ENCODE measurements around the gene EDRF1.

DNA sequence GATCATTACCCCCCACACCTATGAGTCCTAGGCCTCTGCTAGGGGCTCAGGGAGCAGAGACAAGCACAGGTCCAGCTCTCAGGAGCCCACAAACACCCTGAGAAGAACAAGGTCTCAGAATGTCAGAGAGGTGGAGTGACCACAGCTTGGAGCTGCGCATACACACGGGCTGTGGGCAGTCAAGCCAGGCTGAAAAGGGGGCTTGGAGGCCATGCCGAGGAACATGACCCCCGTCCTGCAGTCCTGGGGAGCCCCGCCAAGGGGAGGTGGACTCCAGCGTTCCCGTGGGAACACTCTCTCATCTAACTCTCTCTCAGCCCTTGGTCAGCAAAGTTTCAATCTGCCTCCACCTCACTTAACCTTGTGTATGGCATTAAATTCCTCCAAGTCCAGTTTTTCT lies 63.9 kb downstream of the EDRF1 start:
- TF ChIP-seq CTCF (IDR thresholded peaks at IDR 0.05): no peak
- no peak for TF ChIP-seq POLR2A (IDR thresholded peaks at IDR 0.05)
- TF ChIP-seq EP300 (IDR thresholded peaks at IDR 0.05): no peak
